ENCODE data around the gene CEL. TPM values are rescaled to one million over a fixed set of nuclear protein-coding genes. Genes with fewer than 3 reads are reported as not detected.

CEL gene
- total RNA-seq, 2 donors from 2014 or later, result 0.94 to 1.9 TPM

- Histone ChIP-seq H3K36me3 (no peaks in the 10 kb centered on the region), H3K4me3 (peak overlapping the region; percentile 79 to 83), H3K9me3 (no peaks in the 10 kb centered on the region), H3K27ac (peak overlapping the region; percentile 91 to 94), H3K4me1 (peaks cover 0 to 35% of the 10 kb centered on the region in 2 donors), H3K27me3 (no peaks in the 10 kb centered on the region)
- no peak for DNase-seq (ENCODE audit: low spot score)
- no peak for TF ChIP-seq CTCF (IDR thresholded peaks at IDR 0.05)
These were observed 31.8 kb upstream of the CEL start for GRCh38 chr9:133029994-133030316.

GRCh38 chr9:133030317-133031129, 31.3 kb upstream of the CEL start, which contains the start of gene GTF3C5:
Gene GTF3C5, plus strand, starts transcription at chr9:133030997. Its CDS starts 15 bp downstream, at chr9:133031012.
- peak; percentile 97 for DNase-seq (ENCODE audit: low spot score)
- H3K27ac ChIP-seq, result peak within 1 kb of the TSS; percentile 91 to 94
- no peak for TF ChIP-seq CTCF (IDR thresholded peaks at IDR 0.05)
- H3K9me3 ChIP-seq, result no peaks in the 10 kb centered on the region
- peak within 1 kb of the TSS; percentile 79 to 83 for H3K4me3 ChIP-seq
- H3K4me1 ChIP-seq, result peaks cover 0 to 35% of the 10 kb centered on the region in 2 donors
- no peaks in the 10 kb centered on the region for H3K27me3 ChIP-seq
- H3K36me3 ChIP-seq, result no peaks in the 10 kb centered on the region

- Histone ChIP-seq H3K27me3 (no peaks in the 10 kb centered on the region), H3K36me3 (no peaks in the 10 kb centered on the region), H3K27ac (peak overlapping the region; percentile 91 to 94), H3K4me3 (peak overlapping the region; percentile 79 to 83), H3K9me3 (no peaks in the 10 kb centered on the region), H3K4me1 (peaks cover 0 to 35% of the 10 kb centered on the region in 2 donors)
- no peak for TF ChIP-seq CTCF (IDR thresholded peaks at IDR 0.05)
- no peak for DNase-seq (ENCODE audit: low spot score)
These were observed 30.7 kb upstream of the CEL start for GRCh38 chr9:133031130-133031422.

DNA sequence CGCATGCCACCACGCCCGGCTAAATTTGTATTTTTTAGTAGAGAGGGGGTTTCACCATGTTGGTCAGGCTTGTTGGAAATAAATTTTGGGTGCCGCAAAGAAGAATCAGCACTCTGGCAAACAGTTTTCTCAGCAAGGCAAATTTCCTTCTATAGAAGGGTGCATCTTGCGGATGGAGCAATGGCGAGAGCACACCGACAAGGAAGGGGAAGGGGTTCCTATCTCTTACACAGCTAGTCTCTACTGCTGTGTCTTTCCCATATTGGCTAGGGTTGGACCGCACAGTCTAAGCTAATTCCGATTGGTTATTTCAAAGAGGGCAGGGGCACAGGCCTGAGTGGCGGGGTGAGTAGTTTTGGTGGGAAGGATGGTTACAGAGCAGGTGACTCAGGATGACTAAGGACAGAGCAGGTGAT, 30.3 kb upstream of the CEL start:
- peaks cover 0 to 35% of the 10 kb centered on the region in 2 donors for H3K4me1 ChIP-seq
- no peak for TF ChIP-seq CTCF (IDR thresholded peaks at IDR 0.05)
- peak overlapping the region in 1 of 2 donors; percentile 94 for H3K27ac ChIP-seq

DNA sequence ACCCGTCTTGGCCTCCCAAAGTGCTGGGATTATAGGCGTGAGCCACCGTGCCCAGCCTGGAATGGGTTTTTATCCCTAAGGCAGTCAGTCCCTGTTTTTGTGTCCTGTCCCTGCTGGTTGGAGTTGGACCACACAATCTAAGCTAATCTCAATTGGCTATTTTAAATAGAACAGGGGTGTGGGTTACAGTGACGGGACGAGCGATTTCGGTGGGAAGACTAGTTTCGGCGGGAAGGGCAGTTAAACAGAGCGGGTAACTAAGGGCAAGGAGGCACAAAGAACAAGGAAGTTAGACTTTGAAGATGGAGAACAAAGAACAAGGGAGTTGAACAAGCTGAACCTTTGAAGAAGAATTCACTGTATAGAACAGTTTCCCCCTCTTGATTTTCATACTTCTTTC, 29.6 kb upstream of the CEL start:
- Histone ChIP-seq H3K9me3 (no peaks in the 10 kb centered on the region), H3K36me3 (no peaks in the 10 kb centered on the region), H3K4me1 (peaks cover 0 to 35% of the 10 kb centered on the region in 2 donors), H3K4me3 (no peak overlapping the region), H3K27me3 (no peaks in the 10 kb centered on the region), H3K27ac (no peak overlapping the region)
- no peak for TF ChIP-seq CTCF (IDR thresholded peaks at IDR 0.05)
- DNase-seq (ENCODE audit: low spot score), result no peak

More for the DNA sequence above, 30.3 kb upstream of the CEL start:
- Histone ChIP-seq H3K36me3 (no peaks in the 10 kb centered on the region), H3K4me3 (peak overlapping the region; percentile 79 to 83), H3K27me3 (no peaks in the 10 kb centered on the region), H3K9me3 (no peaks in the 10 kb centered on the region)
- no peak for DNase-seq (ENCODE audit: low spot score)

DNA sequence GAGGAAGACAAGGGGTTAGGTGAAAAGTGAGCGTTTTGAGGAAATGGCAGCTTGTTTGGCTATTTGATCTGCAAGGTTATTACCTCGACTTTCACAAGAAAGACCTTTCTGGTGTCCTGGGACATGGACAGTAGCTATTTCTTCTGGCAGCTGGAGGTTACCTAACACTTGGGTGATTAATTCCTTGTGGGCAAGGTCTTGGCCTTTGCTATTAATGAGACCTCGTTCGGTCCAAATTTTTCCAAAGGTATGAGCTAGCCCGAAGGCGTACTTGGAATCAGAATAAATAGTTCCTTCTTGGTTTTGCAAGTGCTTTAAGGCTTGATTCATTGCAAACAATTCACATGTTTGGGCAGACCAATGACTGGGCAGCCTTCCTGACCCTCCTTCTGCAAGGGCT, 26.1 kb upstream of the CEL start:
- DNase-seq (ENCODE audit: low spot score), result no peak
- Histone ChIP-seq H3K27me3 (no peaks in the 10 kb centered on the region), H3K9me3 (no peaks in the 10 kb centered on the region), H3K4me1 (peaks cover 0 to 22% of the 10 kb centered on the region in 2 donors), H3K4me3 (no peak overlapping the region), H3K36me3 (no peaks in the 10 kb centered on the region), H3K27ac (no peak overlapping the region)
- no peak for TF ChIP-seq CTCF (IDR thresholded peaks at IDR 0.05)
